HepG2 (cell line): ENCODE data around the gene SYNGAP1. TPM values are rescaled to one million over a fixed set of nuclear protein-coding genes. Genes with fewer than 3 reads are reported as not detected.

Experiments
- AGO1 ChIP-seq: fragments of 200-400 bp; formaldehyde crosslinking; IDR thresholded peaks from 2 replicates; pipeline ENCODE4 v1.6.1; 2017; ENCODE audit warnings: mild to moderate bottlenecking, low read depth, low read length, moderate library complexity; ENCODE audit not compliant: poor library complexity, severe bottlenecking
- EHMT2 ChIP-seq: fragments of 200-600 bp; sonication (generic); IDR thresholded peaks from 2 replicates; pipeline ENCODE4 v1.7.0; 2017; ENCODE audit warnings: antibody characterized with exemption, low read depth, low read length, borderline replicate concordance
- GABPB1 ChIP-seq: IDR thresholded peaks from 2 replicates; pipeline ENCODE4 v1.6.1; 2016; ENCODE audit warnings: mild to moderate bottlenecking, missing genetic modification reagents, moderate library complexity, missing compliant biosample characterization
- GATAD2A ChIP-seq: IDR thresholded peaks from 2 replicates; pipeline ENCODE4 v1.6.1; 2016
- MED1 ChIP-seq: sonication (generic); formaldehyde crosslinking; IDR thresholded peaks from 2 replicates; pipeline ENCODE4 v1.4.0; 2020; ENCODE audit warnings: missing genetic modification reagents
- MYNN ChIP-seq: sonication (generic); formaldehyde crosslinking; IDR thresholded peaks from 2 replicates; pipeline ENCODE4 v1.4.0; 2020; ENCODE audit warnings: mild to moderate bottlenecking, low read depth, missing genetic modification reagents
- NRL ChIP-seq: sonication (generic); formaldehyde crosslinking; IDR thresholded peaks from 2 replicates; pipeline ENCODE4 v1.5.0; 2020; ENCODE audit warnings: missing genetic modification reagents, mild to moderate bottlenecking, moderate library complexity, borderline replicate concordance
- PCBP2 ChIP-seq: fragments of 200-400 bp; formaldehyde crosslinking; optimal IDR thresholded peaks from 2 replicates; pipeline ENCODE3; 2018; ENCODE audit warnings: low read length, low read depth; ENCODE audit not compliant: poor library complexity, severe bottlenecking
- PHF21A ChIP-seq: sonication (generic); formaldehyde crosslinking; IDR thresholded peaks from 2 replicates; pipeline ENCODE4 v1.5.0; 2020; ENCODE audit warnings: mild to moderate bottlenecking, missing genetic modification reagents
- RXRA ChIP-seq: sonication (generic); formaldehyde crosslinking; IDR thresholded peaks from 2 replicates; pipeline ENCODE4 v1.5.1; 2020; ENCODE audit warnings: missing genetic modification reagents
- SOX5 ChIP-seq: IDR thresholded peaks from 2 replicates; pipeline ENCODE4 v1.6.1; 2016; ENCODE audit warnings: borderline replicate concordance
- ZKSCAN5 ChIP-seq: sonication (generic); formaldehyde crosslinking; IDR thresholded peaks from 2 replicates; pipeline ENCODE4 v1.5.1; 2020; ENCODE audit warnings: mild to moderate bottlenecking, missing genetic modification reagents
- ZNF773 ChIP-seq: sonication (generic); formaldehyde crosslinking; IDR thresholded peaks from 2 replicates; pipeline ENCODE4 v1.4.0; 2020; ENCODE audit warnings: missing genetic modification reagents, borderline replicate concordance
- ZNF883 ChIP-seq: sonication (generic); formaldehyde crosslinking; IDR thresholded peaks from 2 replicates; pipeline ENCODE4 v1.5.1; 2020; ENCODE audit warnings: mild to moderate bottlenecking, missing genetic modification reagents; ENCODE audit errors: not compliant biosample characterization
- polyA plus RNA-seq, 8 experiments: library from polyadenylated mRNA; depleted of rRNA in 3 of 8; stranded (reverse) in 7 of 8; unstranded in 1 of 8; fragments of >200 nt; fragmentation: Illumina TruSeq in 4 of 8; extraction: Trizol in 4 of 8; gene quantifications; 2 replicates each; pipeline versions ENCODE4 v1.2.1 to v1.2.3, GENCODE V29; 2011 to 2016; ENCODE audit warnings: low read depth in 4 of 8, missing spikeins in 1 of 8, mixed read lengths in 1 of 8; ENCODE audit not compliant: insufficient read depth in 1 of 8
- total RNA-seq, 5 experiments: library from RNA; depleted of rRNA; stranded (reverse); fragments of >200 nt; fragmentation: Illumina TruSeq; extraction: Trizol; gene quantifications; 2 replicates each; pipeline ENCODE4 v1.2.3, GENCODE V29; 2016; ENCODE audit warnings: low read depth in 1 of 5
- TF ChIP-seq, protein P1 (sequence below): sonication (generic); formaldehyde crosslinking; IDR thresholded peaks from 2 replicates; pipeline ENCODE4 v1.4.0; 2020; ENCODE audit warnings: missing genetic modification reagents, borderline replicate concordance
- TF ChIP-seq, protein P2 (sequence below): sonication (generic); formaldehyde crosslinking; conservative IDR thresholded peaks from 2 replicates; pipeline ENCODE4 v1.8.1; 2023; ENCODE audit warnings: missing genetic modification reagents
- TF ChIP-seq, protein P3 (sequence below): sonication (generic); formaldehyde crosslinking; IDR thresholded peaks from 2 replicates; pipeline ENCODE4 v1.8.1; 2022; ENCODE audit warnings: mild to moderate bottlenecking, missing genetic modification reagents
- TF ChIP-seq, protein P4 (sequence below): sonication (generic); formaldehyde crosslinking; IDR thresholded peaks from 2 replicates; pipeline ENCODE4 v1.4.0; 2020; ENCODE audit warnings: mild to moderate bottlenecking, missing genetic modification reagents
- TF ChIP-seq, protein P5 (sequence below): sonication (generic); formaldehyde crosslinking; IDR thresholded peaks from 2 replicates; pipeline ENCODE4 v1.5.0; 2020; ENCODE audit warnings: missing genetic modification reagents

The SYNGAP1 gene
- total and polyA plus RNA-seq, 2 of the 13 experiments (the other 11 are each of a cell fraction or from before 2014, with no cell fraction given) = 0.75 to 1.1 TPM

DNA sequence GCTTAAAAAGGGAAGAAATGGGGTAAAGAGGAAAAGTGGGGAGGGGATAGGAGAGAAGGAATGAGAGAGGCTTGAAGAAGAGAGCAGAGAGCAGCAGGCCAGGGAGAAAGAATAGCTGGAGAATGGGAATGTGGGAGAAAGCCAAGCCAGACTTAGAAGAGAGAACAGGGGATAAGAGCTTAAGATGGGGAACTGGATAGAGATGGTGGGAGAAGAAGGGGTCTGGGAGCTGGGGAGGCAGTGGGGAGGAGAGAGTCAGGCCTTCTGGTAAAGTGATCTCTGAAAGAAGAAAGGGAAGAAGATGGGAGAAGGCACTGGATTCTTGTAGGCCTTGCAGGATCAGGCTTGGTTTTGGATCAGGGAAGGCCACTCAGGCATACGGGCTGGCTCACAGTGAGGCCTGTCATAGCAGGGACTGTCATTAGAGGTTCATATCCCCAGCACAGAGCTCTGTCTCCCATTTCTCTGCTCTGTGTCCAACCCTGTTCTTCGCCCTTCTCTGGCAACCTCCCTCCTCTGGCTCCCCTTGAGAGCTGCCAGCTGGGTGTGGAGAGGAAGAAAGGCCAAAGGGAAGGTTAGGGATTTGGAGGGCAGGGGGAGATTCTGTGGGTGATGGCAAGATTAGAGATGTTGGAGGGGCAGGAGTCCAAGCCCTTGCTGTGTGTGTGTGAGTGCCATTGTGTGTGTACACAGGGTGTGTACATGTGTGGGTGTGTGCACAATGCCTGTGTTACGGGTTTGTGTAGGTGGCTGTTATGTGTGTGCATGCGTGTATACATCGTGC is 9.3 kb downstream of the SYNGAP1 start (continued):
- TF ChIP-seq, protein P1, sequence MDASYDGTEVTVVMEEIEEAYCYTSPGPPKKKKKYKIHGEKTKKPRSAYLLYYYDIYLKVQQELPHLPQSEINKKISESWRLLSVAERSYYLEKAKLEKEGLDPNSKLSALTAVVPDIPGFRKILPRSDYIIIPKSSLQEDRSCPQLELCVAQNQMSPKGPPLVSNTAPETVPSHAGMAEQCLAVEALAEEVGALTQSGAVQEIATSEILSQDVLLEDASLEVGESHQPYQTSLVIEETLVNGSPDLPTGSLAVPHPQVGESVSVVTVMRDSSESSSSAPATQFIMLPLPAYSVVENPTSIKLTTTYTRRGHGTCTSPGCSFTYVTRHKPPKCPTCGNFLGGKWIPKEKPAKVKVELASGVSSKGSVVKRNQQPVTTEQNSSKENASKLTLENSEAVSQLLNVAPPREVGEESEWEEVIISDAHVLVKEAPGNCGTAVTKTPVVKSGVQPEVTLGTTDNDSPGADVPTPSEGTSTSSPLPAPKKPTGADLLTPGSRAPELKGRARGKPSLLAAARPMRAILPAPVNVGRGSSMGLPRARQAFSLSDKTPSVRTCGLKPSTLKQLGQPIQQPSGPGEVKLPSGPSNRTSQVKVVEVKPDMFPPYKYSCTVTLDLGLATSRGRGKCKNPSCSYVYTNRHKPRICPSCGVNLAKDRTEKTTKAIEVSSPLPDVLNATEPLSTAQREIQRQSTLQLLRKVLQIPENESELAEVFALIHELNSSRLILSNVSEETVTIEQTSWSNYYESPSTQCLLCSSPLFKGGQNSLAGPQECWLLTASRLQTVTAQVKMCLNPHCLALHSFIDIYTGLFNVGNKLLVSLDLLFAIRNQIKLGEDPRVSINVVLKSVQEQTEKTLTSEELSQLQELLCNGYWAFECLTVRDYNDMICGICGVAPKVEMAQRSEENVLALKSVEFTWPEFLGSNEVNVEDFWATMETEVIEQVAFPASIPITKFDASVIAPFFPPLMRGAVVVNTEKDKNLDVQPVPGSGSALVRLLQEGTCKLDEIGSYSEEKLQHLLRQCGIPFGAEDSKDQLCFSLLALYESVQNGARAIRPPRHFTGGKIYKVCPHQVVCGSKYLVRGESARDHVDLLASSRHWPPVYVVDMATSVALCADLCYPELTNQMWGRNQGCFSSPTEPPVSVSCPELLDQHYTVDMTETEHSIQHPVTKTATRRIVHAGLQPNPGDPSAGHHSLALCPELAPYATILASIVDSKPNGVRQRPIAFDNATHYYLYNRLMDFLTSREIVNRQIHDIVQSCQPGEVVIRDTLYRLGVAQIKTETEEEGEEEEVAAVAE (CRISPR knock-in tag) = no peak
- TF ChIP-seq ZNF883 (CRISPR knock-in tag) (peak; percentile 27), MED1 (CRISPR knock-in tag) (no peak), RXRA (CRISPR knock-in tag) (no peak), GATAD2A (CRISPR knock-in tag) (no peak), PCBP2 (peak; percentile 68), NRL (CRISPR knock-in tag) (0 out of 2 replicates have a peak, but pooled peaks have one; percentile 29), ZNF773 (CRISPR knock-in tag) (no peak), SOX5 (no peak), GABPB1 (CRISPR knock-in tag) (no peak), AGO1 (no peak), MYNN (no peak), ZKSCAN5 (0 out of 2 replicates have a peak, but pooled peaks have one; percentile 34), PHF21A (CRISPR knock-in tag) (no peak), EHMT2 (no peak)
- TF ChIP-seq, protein P2, sequence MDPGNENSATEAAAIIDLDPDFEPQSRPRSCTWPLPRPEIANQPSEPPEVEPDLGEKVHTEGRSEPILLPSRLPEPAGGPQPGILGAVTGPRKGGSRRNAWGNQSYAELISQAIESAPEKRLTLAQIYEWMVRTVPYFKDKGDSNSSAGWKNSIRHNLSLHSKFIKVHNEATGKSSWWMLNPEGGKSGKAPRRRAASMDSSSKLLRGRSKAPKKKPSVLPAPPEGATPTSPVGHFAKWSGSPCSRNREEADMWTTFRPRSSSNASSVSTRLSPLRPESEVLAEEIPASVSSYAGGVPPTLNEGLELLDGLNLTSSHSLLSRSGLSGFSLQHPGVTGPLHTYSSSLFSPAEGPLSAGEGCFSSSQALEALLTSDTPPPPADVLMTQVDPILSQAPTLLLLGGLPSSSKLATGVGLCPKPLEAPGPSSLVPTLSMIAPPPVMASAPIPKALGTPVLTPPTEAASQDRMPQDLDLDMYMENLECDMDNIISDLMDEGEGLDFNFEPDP (CRISPR knock-in tag) = 0 out of 2 replicates have a peak, but pooled peaks have one; percentile 55
- TF ChIP-seq, protein P3, sequence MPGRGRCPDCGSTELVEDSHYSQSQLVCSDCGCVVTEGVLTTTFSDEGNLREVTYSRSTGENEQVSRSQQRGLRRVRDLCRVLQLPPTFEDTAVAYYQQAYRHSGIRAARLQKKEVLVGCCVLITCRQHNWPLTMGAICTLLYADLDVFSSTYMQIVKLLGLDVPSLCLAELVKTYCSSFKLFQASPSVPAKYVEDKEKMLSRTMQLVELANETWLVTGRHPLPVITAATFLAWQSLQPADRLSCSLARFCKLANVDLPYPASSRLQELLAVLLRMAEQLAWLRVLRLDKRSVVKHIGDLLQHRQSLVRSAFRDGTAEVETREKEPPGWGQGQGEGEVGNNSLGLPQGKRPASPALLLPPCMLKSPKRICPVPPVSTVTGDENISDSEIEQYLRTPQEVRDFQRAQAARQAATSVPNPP (CRISPR knock-in tag) = no peak
- TF ChIP-seq, protein P4, sequence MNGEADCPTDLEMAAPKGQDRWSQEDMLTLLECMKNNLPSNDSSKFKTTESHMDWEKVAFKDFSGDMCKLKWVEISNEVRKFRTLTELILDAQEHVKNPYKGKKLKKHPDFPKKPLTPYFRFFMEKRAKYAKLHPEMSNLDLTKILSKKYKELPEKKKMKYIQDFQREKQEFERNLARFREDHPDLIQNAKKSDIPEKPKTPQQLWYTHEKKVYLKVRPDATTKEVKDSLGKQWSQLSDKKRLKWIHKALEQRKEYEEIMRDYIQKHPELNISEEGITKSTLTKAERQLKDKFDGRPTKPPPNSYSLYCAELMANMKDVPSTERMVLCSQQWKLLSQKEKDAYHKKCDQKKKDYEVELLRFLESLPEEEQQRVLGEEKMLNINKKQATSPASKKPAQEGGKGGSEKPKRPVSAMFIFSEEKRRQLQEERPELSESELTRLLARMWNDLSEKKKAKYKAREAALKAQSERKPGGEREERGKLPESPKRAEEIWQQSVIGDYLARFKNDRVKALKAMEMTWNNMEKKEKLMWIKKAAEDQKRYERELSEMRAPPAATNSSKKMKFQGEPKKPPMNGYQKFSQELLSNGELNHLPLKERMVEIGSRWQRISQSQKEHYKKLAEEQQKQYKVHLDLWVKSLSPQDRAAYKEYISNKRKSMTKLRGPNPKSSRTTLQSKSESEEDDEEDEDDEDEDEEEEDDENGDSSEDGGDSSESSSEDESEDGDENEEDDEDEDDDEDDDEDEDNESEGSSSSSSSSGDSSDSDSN (CRISPR knock-in tag) = no peak
- TF ChIP-seq, protein P5, sequence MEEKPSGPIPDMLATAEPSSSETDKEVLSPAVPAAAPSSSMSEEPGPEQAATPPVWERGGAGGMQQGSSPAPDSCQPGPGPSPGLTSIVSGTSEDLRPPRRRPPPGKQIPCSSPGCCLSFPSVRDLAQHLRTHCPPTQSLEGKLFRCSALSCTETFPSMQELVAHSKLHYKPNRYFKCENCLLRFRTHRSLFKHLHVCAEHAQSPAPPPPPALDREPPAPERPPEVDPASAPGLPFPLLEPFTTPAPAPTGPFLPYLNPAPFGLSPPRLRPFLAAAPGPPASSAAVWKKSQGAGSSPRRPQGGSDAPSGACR (CRISPR knock-in tag) = 0 out of 2 replicates have a peak, but pooled peaks have one; percentile 16
